ENCODE measurements around the gene TMEM256.

DNA sequence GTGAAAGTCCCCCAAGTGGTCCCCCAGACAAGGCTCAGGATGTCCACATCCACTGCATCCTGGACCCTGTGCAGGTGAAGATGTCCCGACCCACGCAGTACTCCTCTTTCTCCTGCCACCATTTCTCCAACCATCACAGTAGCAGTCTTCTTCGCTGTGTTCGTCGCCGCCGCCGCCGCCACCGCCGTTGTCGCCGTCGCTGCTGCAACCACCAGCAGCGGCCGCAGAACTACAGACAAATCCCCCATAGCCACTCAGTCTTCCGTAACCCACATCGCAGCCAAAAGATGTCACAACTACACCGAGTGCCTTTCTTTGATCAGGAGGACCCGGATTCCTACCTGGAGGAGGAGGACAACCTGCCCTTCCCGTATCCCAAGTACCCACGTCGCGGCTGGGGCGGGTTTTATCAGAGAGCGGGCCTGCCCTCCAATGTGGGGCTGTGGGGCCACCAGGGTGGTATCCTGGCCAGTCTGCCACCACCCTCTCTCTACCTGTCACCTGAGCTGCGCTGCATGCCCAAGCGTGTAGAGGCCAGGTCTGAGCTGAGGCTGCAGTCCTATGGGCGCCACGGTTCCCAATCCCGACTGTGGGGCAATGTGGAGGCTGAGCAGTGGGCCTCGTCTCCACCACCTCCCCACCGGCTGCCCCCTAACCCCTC is 22.4 kb upstream of the TMEM256 start:
- TF ChIP-seq TAF1 (IDR thresholded peaks at IDR 0.05; ENCODE audit: borderline replicate concordance, insufficient read depth, low read length) = no peak
- TF ChIP-seq, protein P1, sequence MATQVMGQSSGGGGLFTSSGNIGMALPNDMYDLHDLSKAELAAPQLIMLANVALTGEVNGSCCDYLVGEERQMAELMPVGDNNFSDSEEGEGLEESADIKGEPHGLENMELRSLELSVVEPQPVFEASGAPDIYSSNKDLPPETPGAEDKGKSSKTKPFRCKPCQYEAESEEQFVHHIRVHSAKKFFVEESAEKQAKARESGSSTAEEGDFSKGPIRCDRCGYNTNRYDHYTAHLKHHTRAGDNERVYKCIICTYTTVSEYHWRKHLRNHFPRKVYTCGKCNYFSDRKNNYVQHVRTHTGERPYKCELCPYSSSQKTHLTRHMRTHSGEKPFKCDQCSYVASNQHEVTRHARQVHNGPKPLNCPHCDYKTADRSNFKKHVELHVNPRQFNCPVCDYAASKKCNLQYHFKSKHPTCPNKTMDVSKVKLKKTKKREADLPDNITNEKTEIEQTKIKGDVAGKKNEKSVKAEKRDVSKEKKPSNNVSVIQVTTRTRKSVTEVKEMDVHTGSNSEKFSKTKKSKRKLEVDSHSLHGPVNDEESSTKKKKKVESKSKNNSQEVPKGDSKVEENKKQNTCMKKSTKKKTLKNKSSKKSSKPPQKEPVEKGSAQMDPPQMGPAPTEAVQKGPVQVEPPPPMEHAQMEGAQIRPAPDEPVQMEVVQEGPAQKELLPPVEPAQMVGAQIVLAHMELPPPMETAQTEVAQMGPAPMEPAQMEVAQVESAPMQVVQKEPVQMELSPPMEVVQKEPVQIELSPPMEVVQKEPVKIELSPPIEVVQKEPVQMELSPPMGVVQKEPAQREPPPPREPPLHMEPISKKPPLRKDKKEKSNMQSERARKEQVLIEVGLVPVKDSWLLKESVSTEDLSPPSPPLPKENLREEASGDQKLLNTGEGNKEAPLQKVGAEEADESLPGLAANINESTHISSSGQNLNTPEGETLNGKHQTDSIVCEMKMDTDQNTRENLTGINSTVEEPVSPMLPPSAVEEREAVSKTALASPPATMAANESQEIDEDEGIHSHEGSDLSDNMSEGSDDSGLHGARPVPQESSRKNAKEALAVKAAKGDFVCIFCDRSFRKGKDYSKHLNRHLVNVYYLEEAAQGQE (IDR thresholded peaks at IDR 0.05; ENCODE audit: insufficient read depth in 1 of 2, low read depth in 2 of 2, low read length in 2 of 2) = no peak
- TF ChIP-seq POLR2AphosphoS5 (IDR thresholded peaks at IDR 0.05; ENCODE audit: low read depth, low read length) = no peak
